ENCODE data around the gene GRIA4.

DNA sequence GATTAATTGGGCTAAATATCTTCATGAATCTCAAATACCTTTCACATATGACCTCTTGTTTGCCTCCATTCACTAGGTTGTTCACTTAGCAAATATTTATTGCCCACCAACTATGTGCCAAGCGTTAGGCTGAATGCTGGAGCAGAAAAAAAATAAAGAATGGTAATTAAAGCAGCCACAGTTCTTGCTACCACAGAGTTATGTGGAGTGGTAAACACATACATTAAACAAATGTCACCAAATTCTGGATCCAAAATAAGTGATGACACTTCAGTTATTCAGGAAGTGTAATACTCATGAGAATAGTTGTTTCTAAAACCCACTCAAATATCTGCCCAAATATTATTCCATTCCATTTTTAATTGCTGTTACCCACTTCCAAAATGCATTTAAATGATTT, 128.4 kb downstream of the GRIA4 start:
- TF ChIP-seq POLR2A (IDR thresholded peaks at IDR 0.05) (no peak), POLR2AphosphoS5 (IDR thresholded peaks at IDR 0.05) (no peak)
- TF ChIP-seq, protein P1, sequence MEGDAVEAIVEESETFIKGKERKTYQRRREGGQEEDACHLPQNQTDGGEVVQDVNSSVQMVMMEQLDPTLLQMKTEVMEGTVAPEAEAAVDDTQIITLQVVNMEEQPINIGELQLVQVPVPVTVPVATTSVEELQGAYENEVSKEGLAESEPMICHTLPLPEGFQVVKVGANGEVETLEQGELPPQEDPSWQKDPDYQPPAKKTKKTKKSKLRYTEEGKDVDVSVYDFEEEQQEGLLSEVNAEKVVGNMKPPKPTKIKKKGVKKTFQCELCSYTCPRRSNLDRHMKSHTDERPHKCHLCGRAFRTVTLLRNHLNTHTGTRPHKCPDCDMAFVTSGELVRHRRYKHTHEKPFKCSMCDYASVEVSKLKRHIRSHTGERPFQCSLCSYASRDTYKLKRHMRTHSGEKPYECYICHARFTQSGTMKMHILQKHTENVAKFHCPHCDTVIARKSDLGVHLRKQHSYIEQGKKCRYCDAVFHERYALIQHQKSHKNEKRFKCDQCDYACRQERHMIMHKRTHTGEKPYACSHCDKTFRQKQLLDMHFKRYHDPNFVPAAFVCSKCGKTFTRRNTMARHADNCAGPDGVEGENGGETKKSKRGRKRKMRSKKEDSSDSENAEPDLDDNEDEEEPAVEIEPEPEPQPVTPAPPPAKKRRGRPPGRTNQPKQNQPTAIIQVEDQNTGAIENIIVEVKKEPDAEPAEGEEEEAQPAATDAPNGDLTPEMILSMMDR (IDR thresholded peaks at IDR 0.05) = no peak

Measured in upper lobe of left lung (tissue), 4 donors.